Brain pericyte (primary cell): ENCODE results near the gene GSTCD.
A peak's percentile ranks its signal among the peaks of the same experiment; 100 is the strongest.
"Not testable (repeated sequence)": the region's sequence is repeated elsewhere in the genome, so short reads cannot be mapped to it uniquely, and the experiment has no call there.

Experiments
- DNase-seq: peaks from one replicate; pipeline ENCODE4 v3.0.0-alpha.2; 2012; ENCODE audit warnings: low read depth, low spot score

Gene GSTCD

GRCh38 chr4:105807496-105807895 is 98.9 kb downstream of the GSTCD start:
- no peak for DNase-seq

DNA sequence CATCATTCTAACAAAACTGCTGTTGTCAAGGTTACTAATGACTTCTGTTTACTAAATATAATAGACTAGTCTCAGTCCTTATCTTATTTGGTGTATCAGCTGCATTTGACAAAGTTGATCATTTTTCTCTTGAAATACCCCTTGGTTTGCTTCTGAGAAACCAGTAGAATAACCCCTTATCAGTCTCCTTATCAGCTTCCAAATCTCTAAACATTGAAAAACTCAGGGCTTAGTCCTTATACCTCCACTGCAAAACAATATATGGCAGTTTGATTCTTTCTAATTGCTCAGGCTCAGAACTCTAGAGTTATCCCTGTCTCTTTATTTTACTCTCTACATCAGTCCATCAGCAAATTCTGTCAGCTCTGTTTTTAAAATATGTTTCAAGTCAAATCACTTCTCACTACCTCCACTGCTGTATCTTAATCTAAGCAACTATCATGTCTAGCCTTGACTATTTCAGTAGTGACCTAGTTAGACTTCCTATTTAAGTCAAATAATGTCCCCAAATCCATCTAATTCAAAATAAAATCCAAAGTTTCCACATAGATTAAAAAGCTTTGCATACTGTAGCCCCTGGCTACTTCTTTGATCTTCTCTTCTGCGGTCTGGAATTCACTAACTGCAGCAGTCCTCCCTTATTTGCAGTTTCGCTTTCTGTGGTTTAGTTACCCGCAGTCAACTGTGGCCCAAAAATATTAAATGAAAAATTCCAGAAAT is 99.6 kb downstream of the GSTCD start:
- DNase-seq: no peak

DNA sequence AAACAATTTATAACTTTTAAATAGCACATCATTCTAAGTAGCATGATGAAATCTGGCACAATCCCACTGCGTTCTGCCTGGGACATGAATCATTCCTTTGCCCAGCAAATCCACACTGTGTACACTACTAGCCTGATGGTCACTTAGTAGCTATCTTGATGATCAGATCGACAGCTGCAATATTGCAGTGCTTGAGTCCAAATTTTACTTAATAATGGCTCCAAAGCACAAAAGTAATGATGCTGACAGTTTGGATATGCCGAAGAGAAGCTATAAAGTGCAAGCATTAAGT is 100.1 kb downstream of the GSTCD start:
- no peak for DNase-seq

GRCh38 chr4:105815701-105816100 is 107.1 kb downstream of the GSTCD start:
- DNase-seq: no peak

GRCh38 chr4:105822061-105822460 is 113.5 kb downstream of the GSTCD start:
- DNase-seq: no peak

DNA sequence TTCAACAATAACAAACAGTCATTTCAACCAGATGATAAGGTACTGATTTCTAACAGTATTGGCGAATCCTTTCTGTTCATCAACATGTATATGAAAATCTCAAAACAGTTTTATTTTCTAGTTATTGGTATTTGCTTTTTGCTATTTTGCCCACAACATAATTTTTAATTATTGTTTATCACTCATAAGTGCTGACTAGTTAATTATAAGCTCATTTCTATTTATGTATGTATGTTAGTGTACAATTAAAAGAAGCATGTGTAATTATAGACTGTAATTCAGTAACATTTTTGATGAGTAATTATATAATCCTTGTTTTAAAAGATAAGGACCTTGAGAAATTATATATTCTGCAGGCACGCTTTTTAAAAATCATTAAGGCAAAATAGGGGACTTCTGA is 119.5 kb downstream of the GSTCD start:
- no peak for DNase-seq

GRCh38 chr4:105831189-105831588 is 122.6 kb downstream of the GSTCD start:
- no peak for DNase-seq

- DNase-seq: no peak
Observed at GRCh38 chr4:105835177-105835576, 126.6 kb downstream of the GSTCD start.

- DNase-seq: no peak
Observed at GRCh38 chr4:105836537-105836936, 128.0 kb downstream of the GSTCD start.

DNA sequence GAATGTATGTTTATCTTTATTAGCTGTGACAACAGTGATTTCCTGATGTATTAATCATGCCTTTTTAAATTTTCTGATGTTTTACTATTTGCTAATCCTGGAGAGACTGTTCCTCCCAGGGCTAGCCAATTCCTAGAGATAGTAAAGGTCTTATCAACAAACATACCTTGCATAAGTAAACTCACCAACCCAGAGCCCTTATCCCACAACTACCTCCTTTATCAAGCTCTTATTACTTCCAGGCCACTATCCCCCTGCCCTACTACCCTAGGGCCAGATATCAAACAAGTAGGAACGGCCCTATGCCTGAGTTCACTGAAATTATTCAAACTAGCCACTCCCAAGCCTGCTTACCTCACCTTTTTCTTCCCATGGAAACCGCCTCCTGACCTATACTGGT is 128.5 kb downstream of the GSTCD start:
- DNase-seq: no peak

DNA sequence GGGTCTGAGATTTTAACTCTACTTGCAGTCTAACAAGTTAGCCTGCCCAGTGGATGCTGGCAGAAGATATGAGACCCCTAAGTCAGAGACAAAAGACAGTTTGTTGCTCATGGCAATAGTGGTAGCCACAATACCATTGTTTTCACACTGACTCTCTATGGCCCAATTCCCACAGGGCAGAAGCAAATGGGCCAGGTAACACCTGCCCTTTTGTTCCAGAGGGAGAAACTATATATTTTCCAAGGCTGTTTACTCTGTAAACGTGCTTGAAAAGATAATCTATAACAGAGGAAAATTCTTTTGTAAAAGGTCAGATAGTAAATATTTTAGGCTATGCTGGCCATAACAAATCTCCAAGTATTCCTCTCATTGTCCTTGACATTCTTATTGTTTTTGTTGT is 129.5 kb downstream of the GSTCD start:
- no peak for DNase-seq

DNA sequence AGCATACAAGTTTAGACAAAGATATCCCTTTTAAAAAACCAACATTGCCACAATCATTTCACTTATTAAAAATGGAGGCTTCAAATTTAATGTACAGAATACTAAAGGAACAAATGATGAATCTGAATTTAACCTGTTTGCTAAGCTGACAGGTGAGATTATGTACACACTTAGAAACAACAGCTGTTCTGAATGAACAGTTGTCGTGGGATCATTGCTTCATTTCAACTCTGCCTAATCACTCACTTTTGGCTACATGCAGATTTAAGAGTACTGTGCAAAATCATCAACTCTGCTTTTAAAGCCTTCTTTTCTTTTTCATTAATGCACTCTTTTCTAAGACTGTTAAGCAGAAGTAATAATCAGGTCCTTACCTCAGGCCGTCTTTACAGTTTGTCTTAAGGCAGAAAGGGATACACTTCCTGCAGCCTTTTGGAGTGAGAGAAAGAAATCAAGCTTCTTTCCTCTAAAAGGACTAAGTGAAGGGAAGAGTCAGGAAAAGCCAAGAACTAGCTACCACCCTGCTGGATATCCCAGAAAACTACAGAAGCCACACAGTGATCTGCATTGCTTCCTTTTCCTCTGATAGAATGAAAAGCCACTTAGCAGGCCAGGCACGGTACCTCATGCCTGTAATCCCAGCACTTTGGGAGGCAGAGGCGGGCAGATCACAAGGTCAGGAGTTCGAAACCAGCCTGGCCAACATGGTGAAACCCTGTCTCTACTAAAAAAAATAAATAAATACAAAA is 132.0 kb downstream of the GSTCD start:
- no peak for DNase-seq

DNA sequence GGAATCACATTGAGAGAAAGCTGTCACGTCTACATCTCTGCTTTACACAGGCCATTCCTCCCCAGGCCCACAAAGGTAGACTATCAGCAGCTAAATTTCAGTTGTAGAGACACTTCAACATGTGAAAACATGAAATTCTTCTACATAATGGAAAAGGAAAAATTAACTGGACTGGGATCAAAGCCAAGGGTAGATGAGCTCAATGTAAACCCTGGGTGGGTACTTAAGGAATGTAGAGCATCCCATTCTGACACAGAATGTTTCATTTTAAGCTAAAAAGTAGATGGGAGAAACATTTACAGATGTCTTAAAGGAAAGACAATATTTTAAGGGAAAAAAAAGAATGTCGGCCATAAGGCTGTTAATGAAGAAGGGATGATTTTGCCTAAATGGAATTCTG is 135.4 kb downstream of the GSTCD start:
- no peak for DNase-seq

DNA sequence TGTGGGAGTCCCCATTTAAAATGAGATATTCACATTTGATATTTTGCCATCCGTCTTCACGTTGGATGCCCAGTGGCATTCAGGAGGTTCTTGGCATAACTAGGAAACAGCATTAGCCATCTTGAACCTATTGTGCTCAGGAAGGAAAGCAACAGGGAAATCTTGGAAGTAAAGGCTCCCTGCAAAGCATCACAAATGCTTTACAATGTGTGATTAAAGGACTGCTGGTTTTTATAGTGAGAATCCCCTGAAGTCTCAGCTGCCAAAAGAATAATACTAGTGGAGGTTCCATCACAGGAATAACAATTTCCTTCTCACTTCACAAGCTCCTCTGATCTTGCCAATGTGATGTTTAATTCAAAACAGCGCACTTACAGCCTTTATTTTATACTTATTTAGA is 137.0 kb downstream of the GSTCD start:
- no peak for DNase-seq

GRCh38 chr4:105848359-105848758 is 139.8 kb downstream of the GSTCD start:
- not testable (repeated sequence) for DNase-seq

- DNase-seq: no peak
Observed at GRCh38 chr4:105851196-105851595, 142.6 kb downstream of the GSTCD start.

DNA sequence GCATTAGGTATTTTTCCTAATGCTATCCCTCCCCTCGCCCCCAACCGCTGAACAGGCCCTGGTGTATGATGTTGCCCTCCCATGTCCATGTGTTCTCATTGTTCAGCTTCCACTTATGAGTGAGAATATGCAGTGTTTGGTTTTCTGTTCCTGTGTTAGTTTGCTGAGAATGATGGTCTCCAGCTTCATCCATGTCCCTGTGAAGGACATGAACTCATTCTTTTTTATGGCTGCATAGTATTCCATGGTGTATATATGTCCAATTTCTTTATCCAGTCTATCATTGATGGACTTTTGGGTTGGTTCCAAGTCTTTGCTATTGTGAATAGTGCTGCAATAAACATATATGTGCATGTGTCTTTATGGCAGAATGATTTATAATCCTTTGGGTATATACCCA is 143.6 kb downstream of the GSTCD start:
- not testable (repeated sequence) for DNase-seq

DNA sequence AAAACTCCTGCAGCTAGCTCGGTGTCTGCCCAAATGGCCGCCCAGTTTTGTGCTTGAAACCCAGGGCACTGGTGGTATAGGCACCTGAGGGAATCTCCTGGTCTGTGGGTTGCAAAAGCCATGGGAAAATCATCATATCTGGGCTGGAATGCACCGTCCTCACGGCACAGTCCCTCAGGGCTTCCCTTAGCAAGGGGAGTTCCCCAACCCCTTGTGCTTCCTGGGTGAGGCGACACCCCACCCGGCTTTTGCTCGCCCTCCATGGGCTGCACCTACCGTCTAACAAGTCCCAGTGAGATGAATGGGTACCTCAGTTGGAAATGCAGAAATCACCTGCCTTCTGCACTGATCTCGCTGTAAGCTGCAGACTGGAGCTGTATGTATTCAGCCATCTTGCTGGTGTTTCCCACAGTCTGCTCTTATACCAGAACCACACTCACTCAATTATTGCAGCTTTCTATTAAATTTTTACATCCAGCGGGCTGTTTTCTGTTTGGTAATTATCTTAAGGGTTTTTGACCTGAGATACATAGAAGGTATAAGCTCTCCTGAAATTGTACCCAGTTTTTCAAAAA is 150.0 kb downstream of the GSTCD start:
- no peak for DNase-seq

DNA sequence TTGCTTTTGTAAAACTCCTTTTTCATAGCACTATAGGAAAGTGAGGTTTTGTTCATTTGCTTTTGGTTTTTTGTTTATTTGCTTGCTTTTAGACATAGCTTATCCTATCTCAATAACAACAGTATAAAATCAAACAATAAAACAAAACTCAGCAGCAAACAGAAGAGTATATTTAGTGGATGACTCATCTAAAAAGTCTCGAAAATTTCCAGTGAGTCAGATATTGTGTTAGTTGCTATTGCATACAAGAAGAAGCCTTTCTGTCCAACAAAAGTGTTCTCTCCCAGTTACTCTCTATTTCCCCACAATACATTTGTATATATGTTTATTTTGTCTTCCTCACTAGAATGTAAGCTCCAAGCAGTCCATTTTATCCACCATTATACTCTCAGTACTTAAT is 150.6 kb downstream of the GSTCD start:
- peak; percentile 11 for DNase-seq

- DNase-seq: no peak
Observed at GRCh38 chr4:105870963-105871362, 162.4 kb downstream of the GSTCD start.

DNA sequence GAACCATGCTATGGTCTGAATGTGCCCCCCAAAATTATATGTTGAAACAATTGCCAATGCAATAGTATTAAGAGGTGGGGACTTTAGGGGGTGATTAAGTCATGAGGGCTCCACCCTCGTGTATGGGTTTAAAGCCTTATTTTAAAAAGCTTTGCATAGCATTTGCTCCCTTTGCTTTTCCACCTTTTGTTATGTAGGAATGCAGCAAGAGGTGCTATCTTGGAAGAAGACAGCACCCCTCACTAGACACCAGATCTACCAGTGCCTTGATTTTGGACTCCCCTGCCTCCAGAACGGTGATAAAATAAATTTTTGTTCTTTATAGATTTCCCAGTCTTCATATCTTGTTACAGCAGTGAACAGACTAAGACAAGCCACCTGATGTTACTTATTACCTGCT is 163.4 kb downstream of the GSTCD start:
- DNase-seq: no peak

DNA sequence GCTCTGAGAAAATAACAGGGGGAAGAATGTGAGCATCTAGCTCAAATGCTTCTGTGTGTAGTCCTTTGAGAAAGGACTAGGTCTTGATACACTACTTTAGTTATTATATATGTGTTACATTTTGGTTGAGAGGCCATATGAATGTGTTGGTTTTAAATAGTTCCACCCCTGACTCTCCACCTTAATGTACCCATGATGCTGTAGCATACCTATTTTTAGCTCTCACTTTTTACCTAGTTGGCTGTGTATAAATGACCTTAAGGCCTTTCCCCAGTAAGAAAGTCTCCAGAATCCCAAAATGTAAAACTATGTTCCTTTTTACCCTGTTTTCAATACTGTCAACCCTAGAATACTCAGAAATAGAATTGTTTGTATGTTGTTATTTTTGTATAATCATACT is 166.6 kb downstream of the GSTCD start:
- DNase-seq: no peak

DNA sequence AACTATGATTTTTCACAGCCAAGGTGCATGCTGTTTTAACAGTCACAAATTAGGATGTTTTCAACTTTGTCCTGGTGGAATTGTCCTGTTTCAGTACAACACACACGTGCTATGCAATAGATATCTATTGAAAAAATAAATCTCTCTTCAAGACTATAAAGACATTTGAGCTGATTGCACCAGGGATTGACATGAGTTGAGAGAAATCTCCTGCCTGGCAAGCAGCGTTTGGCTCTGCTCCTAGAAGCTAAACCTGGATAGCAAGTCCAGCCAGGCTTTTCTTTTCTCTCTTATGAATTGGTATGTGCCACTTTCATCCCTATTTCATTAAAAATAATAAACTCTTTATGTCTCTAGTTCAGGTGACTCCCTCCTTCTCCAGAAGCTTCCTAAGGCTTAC is 170.1 kb downstream of the GSTCD start:
- no peak for DNase-seq
